ENCODE results near the gene ING1. TPM values are rescaled to one million over a fixed set of nuclear protein-coding genes. Genes with fewer than 3 reads are reported as not detected.
A peak's percentile ranks its signal among the peaks of the same experiment; 100 is the strongest.
"Not testable (repeated sequence)": the region's sequence is repeated elsewhere in the genome, so short reads cannot be mapped to it uniquely, and the experiment has no call there.

Gene ING1, protein sequence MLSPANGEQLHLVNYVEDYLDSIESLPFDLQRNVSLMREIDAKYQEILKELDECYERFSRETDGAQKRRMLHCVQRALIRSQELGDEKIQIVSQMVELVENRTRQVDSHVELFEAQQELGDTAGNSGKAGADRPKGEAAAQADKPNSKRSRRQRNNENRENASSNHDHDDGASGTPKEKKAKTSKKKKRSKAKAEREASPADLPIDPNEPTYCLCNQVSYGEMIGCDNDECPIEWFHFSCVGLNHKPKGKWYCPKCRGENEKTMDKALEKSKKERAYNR
- total RNA-seq = 17.4 TPM

GRCh38 chr13:110713642-110713952, at the start of gene ING1:
ING1 (plus strand) TSS chr13:110713700; CDS start chr13:110714150, 450 bp downstream.
- intact Hi-C loops (cut with DNase I) = no loop called here

GRCh38 chr13:110664041-110664440, 49.5 kb upstream of the ING1 start:
- intact Hi-C loops (cut with DNase I) = no loop called here
- no peak for DNase-seq (ENCODE audit: low spot score)
- ATAC-seq = no peak

More at GRCh38 chr13:110713642-110713952, at the start of gene ING1:
- no peak for ATAC-seq
- DNase-seq (ENCODE audit: low spot score) = no peak

DNA sequence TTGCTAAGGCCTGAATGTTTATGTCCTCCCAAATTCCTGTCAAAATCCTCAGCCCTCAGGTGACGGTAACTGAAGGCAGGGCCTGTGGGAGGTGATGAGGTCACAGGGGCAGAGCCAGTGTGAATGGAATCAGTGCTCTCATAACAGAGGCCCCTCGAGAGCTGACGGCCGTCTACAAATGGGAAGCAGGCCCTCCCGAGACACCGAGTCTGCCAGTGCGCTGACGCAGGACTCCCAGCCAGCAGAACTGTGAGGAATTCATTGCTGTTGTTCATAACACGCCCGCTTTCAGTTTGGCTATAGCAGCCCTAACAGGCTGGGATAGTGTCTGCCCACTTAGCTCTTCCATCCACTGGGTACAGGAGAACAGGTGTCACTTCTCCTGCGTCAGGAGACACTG, 48.8 kb upstream of the ING1 start:
- intact Hi-C loops (cut with DNase I) = no loop called here
- ATAC-seq (no peak), DNase-seq (ENCODE audit: low spot score) (no peak)

GRCh38 chr13:110665491-110666254, 47.8 kb upstream of the ING1 start:
- no peak for DNase-seq (ENCODE audit: low spot score)
- intact Hi-C loops (cut with DNase I) = no loop called here
- no peak for ATAC-seq

DNA sequence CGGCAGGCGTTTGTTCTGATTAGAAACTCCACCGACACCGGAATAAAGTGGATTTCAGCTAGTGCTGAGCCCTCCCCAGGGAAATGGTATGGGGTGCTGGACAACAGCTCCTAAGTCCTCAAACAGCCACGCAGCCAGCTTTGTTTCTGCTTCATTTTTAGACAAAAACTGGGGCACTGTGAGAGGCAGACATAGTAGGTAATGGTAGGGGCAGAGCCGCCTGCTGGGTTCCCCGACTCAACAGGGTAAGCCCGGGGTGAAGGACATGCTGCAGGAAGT, 47.3 kb upstream of the ING1 start:
- ATAC-seq (no peak), DNase-seq (ENCODE audit: low spot score) (no peak)
- intact Hi-C loops (cut with DNase I) = no loop called here

DNA sequence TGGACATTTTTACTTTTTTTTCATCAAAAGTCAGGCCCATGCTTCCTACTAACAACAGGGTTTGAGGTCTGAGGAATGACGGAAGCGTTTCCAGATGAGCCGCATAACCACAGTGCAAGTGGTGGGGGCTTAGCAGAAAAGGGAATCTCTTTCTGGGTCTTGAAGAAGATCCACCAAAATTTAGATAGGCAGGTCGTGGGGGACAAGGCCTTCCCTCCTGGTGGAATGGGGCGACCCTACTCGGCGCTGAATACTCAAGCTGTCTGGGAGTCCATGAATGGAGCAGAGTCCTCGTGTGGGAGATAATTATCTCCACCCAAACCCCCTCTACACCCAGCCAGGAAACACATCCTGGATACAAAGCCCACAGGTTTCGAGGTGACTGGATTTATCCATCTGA, 44.5 kb upstream of the ING1 start:
- intact Hi-C loops (cut with DNase I) = no loop called here
- ATAC-seq (no peak), DNase-seq (ENCODE audit: low spot score) (no peak)

- DNase-seq (ENCODE audit: low spot score); intact Hi-C loops (cut with DNase I); ATAC-seq: not testable (repeated sequence)
Observed at GRCh38 chr13:110669814-110670213, 43.7 kb upstream of the ING1 start.

DNA sequence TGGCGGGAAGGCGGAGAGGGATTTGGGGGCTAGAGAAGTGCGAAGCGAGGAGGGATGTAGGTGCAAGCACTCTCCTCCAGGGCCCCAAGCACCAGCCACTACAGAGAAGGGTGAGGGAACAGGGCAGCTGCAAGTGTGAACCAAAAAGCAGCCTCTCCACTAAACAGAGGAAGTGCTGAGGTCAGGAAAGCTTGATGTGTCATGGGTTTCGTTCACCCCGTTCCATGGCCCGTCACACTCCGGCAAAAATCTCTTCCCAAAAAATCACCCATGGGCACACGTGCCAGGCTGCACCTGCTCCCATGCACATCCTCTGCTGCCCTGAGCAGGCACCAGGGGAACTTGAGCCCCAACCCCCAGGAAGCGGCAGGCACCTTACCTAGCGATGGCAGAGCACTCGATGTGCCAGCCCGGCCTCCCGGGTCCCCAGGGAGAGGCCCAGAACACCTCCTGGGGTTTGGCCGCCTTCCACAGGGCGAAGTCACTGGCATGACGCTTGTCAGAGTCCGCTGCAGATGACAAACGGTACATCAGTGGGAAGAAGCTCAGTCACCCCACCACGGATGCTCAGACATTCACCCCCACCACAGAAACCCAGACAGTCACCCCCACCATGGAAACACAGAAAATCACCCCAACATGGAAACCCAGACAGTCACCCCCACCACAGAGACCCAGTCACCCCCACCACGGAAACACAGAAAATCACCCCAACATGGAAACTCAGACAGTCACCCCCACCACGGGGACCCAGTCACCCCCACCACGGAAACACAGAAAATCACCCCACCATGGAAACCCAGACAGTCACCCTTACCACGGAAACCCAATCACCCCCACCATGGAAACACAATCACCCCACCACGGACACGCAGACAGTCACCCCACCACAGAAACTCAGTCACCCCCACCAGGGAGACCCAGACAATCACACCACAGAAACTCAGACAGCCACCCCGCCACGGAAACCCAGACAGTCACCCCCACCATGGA, 36.6 kb upstream of the ING1 start:
- peak; percentile 80 for ATAC-seq
- intact Hi-C loops (cut with DNase I) = no loop called here
- DNase-seq (ENCODE audit: low spot score) = no peak

DNA sequence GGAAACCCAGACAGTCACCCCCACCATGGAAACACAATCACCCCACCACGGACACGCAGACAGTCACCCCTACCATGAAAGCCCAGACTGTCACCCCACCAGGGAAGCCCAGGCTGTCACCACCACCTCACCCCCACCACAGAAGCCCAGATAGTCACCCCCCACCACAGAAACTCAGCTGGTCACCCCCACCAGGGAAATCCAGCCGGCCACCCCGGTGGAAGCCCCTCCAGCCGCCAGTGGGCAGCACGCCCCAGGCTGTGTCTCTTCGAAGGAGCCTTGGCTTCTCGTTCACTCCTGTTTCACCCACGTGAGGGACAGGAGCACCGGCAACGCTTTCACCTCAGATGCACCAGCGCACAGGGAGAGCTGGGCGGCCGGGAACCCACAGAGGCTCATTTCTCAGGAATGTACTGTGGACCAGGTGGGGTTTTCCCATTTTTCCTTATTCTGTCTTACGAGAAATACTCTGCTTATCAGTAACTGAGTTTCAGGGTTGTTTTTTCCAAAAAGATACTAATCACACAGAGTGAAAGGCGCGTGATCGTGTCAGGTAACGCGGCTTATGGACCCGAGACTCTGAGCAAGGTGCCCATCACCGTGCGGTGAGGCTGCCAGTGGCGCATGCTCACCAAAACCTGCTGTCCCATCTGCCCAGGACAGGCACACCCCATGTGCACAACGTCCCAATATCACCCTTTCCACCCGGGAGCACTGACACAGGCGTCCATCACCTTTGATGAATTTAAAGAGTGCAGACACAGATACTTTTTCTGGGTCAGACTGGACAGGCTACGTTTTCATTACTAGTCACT, 35.6 kb upstream of the ING1 start:
- no peak for ATAC-seq

DNA sequence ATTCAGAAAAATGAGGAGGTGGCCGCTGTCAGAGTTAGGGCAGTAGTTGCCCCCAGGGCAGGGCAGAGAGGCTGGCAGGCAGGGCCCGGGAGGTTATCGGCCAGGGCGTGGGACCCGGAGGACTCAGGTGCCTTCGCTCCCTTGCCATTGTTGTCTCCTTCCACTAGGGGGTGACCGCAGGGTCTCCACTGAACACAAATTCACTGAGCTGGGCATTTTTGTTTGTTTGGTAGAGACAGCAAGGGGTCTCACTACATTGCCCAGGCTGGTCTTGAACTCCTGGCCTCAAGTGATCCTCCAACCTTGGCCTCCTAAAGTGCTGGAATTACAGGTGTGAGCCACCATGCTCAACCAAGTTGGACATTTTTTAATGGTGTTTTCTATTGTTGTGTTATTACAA, 32.6 kb upstream of the ING1 start:
- no peak for DNase-seq (ENCODE audit: low spot score)
- intact Hi-C loops (cut with DNase I) = no loop called here
- no peak for ATAC-seq

More for the DNA sequence above, 35.6 kb upstream of the ING1 start:
- DNase-seq (ENCODE audit: low spot score) = no peak
- intact Hi-C loops (cut with DNase I) = no loop called here

- intact Hi-C loops (cut with DNase I) = no loop called here
- ATAC-seq (no peak), DNase-seq (ENCODE audit: low spot score) (no peak)
Observed at GRCh38 chr13:110681868-110682550, 31.5 kb upstream of the ING1 start.

GRCh38 chr13:110682746-110683145, 30.8 kb upstream of the ING1 start:
- no peak for ATAC-seq
- intact Hi-C loops (cut with DNase I) = no loop called here
- DNase-seq (ENCODE audit: low spot score) = no peak

DNA sequence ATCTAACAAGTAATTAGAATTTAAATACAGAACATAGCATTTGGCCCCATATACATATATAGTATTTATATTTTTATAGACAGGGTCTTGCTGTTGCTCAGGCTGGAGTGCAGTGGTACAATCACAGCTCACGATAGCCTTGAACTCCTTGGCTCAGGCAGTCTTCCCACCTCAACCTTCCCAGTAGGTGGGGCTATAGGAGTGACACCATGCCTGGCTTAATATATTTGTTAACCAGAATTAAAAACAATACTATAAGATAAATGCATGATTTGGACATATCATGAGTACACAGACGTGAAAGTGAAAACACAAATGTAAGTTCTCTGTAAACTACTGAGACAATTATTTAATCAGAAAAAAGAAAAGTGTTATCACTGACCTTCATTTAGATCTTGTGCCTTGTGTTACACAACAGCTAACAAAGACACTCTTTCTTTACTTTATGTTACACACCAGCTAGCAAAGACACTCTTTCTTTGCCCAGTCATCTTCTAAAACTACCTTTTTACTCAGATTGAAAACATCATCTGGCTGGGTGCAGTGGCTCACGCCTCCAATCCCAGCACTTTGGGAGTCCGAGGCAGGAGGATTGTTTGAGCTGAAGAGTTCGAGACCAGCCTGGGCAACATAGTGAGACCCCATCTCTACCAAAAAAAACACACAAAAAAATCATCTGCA, 30.2 kb upstream of the ING1 start:
- ATAC-seq = peak; percentile 35
- intact Hi-C loops (cut with DNase I) = no loop called here
- DNase-seq (ENCODE audit: low spot score) = no peak

- intact Hi-C loops (cut with DNase I) = no loop called here
Observed at GRCh38 chr13:110683921-110684320, 29.6 kb upstream of the ING1 start.

GRCh38 chr13:110684388-110685056, 29.0 kb upstream of the ING1 start:
- ATAC-seq (peak; percentile 24), DNase-seq (ENCODE audit: low spot score) (no peak)
- intact Hi-C loops (cut with DNase I) = no loop called here

More at GRCh38 chr13:110683921-110684320, 29.6 kb upstream of the ING1 start:
- no peak for DNase-seq (ENCODE audit: low spot score)
- no peak for ATAC-seq

DNA sequence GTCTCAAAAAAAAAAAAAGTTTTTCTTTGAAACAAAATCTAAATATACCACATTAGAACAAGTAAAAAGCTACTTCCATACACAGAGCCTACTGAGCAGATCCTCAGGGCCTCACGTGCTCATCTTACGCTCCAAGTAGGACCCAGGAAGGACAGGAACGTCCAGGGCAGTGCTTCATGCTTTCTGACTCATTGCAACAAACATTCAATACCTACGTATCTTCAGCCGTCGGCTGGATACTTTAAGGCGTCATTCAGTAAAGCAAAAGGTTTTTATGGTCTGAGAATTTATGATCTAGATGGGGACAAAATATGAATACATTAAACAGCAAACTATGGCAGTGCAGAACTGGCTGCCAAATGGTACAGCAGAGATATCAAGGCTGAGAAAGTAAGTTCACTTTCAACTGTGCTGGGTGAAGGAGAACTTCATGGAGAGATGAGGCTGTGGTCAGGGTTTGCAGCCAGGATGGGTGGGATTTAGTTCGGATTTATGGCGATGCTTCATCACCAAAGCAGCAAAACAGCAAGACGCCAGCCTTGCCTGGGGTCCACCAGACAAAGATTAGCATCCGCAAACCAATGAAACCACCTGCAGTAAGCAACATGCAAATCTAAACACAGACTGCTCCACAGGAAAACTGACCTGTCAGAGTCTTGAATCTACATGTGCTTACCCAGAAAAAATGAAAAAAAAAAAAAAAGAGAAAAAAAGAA, 28.0 kb upstream of the ING1 start:
- intact Hi-C loops (cut with DNase I) = no loop called here
- ATAC-seq (no peak), DNase-seq (ENCODE audit: low spot score) (no peak)

DNA sequence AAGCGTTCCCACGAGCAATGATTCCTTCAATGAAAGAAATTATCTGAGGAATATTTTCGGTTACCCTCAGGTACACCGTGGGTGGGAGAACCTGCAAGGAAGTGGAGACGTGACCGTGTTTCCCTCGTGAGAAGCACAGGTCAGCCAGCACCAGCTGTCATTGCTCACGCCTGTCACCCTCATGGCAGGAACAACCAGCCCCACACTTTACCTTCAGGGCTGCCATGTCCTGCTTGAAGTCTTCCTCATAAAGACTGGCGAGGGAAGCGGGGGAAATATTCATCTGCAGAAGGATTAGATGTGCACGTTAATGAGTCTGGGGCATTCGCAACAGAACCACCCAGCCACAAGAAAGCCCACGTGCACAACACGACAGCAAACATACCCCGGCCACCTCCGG, 25.8 kb upstream of the ING1 start:
- intact Hi-C loops (cut with DNase I) = no loop called here
- no peak for DNase-seq (ENCODE audit: low spot score)
- no peak for ATAC-seq

Measured in sciatic nerve (tissue), 2 donors.